ENCODE results near the gene SHISAL2A.
"Not testable (repeated sequence)": the region's sequence is repeated elsewhere in the genome, so short reads cannot be mapped to it uniquely, and the experiment has no call there.

Gene SHISAL2A

GRCh38 chr1:52692697-52693096 lies 59.7 kb downstream of the SHISAL2A start:
- DNase-seq, result no peak

GRCh38 chr1:52693351-52693750 lies 60.4 kb downstream of the SHISAL2A start:
- not testable (repeated sequence) for DNase-seq

- DNase-seq, result no peak
These were observed 60.9 kb downstream of the SHISAL2A start for GRCh38 chr1:52693843-52694242.

GRCh38 chr1:52695627-52696026 lies 62.7 kb downstream of the SHISAL2A start:
- DNase-seq, result no peak

- DNase-seq, result peak; percentile 69 to 76
These were observed 65.1 kb downstream of the SHISAL2A start, which contains the start of gene COA7 for GRCh38 chr1:52697795-52698674. Gene COA7, minus strand, starts transcription at chr1:52698347. Its CDS starts 21 bp downstream, at chr1:52698326.

- DNase-seq, result peak; percentile 37 to 49
These were observed 70.2 kb downstream of the SHISAL2A start for GRCh38 chr1:52702886-52703787.

- DNase-seq, result peak in 1 of 2 experiments; percentile 15
These were observed 73.2 kb downstream of the SHISAL2A start for GRCh38 chr1:52706136-52706670.

All from Kasumi-1 (cell line).